Muscle of arm (tissue), 14 donors: ENCODE measurements around the gene RASGRF2. TPM values are rescaled to one million over a fixed set of nuclear protein-coding genes. Genes with fewer than 3 reads are reported as not detected.

Experiments used
- DNase-seq: peaks from one replicate; pipeline ENCODE4 v3.0.0-alpha.2; 2013
- long read RNA-seq, 11 donors: transcript quantifications; one replicate each; lab custom pipeline, GENCODE V29; 2026
- polyA plus RNA-seq, 12 donors: library from polyadenylated mRNA; unstranded; fragments of 120-200 nt; gene quantifications; one replicate each; pipeline ENCODE4 v1.2.1, GENCODE V29; 2013; ENCODE audit not compliant: insufficient read length in 12 of 12

Gene RASGRF2
- 1 to 10 TPM in 3 of 12 donors, under 1 TPM in 7, not detected in 2; 0.48 to 3.7 (median 0.84) TPM for polyA plus RNA-seq
- long read RNA-seq, donor 1 = 0 reads
- long read RNA-seq, donor 2 = 0 reads
- long read RNA-seq, donor 3 = 0 reads
- long read RNA-seq, donor 4 = 0 reads
- long read RNA-seq, donor 5 = 0 reads
- long read RNA-seq, donor 6 = 0 reads
- long read RNA-seq, donor 7 = 0 reads
- long read RNA-seq, donor 8 = 0 reads
- long read RNA-seq, donor 9 = 0 reads
- long read RNA-seq, donor 10 = 0 reads
- long read RNA-seq, donor 11 = 0 reads

DNA sequence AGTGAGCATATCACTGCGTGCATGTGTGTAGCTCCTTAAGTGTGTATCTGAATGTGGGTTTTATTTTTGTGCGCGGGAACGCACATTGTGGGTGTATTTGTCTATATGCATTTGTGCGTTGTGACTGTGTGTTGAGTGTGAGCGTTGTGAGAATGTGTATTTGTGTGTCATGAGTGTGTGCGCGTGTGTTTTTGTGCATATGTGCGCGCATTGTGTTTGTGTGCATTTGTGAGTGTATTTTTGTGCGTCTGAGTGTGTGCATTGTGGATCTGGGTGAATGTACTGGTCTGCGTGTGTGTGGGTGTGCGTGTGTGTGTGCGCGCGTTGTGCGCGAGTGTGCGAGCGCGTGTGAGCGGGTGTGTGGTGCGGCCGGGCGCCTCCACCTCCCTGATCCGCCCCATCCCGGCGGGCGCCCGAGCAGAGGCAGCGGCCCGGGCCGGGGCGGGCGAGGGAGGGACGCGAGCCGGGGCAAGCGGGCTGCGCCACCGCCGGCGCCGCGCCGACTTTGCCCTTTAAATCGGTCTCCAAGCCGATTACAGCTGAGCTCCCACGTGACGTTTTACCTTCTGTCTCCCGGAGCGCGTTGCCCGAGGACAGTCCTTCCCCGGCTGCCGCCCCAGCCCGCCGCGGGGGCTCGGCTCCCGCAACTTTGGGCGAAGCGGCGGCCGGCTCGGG, at the start of gene RASGRF2:
Gene RASGRF2, plus strand, starts transcription at position 596 of the 675 bp plus-strand sequence. CDS start 376 bp downstream, outside the sequence.
- no peak for DNase-seq

- no peak for DNase-seq
Measured at GRCh38 chr5:80912479-80912878, 47.7 kb upstream of the RASGRF2 start.

DNA sequence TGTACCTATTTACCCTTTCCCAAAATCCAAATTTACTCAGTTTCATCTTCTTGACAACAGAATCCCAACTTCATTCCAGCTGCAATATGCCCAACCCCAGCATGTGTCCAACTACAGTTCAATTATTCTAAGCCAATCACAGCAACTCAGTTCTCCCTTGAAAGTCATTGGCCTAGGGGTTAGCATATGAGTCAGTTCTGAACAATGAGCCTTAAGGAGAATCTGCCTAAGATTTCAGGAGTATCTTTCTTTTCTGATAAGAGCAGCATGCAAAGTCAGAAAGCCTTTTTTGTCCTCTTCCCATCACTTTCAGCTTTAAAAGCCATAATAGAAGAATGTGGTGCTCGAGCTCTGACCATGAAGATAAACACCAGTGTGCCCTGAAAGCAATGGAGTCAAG, 44.4 kb upstream of the RASGRF2 start:
- DNase-seq = no peak

DNA sequence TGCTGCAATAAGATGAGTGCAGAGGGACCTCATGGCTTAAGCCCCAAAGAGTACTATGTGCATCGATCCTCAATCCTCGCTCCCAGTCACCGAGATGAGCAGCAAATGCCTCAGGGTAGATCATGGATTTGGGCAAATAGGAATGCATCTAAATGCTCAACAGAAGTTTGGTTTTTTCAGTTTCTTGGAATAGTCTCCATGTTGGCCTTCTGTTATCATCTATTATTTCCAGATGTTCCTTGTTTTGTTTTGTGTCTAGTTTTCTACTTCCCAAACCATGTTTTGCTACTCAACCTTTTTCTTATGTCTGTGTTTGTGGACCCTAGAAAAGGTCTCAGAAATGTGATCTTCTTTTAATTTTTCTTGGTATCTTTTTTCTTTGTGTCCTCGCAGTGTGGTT, 43.5 kb upstream of the RASGRF2 start:
- DNase-seq = peak; percentile 14

- DNase-seq = no peak
Measured at GRCh38 chr5:80917631-80918030, 42.5 kb upstream of the RASGRF2 start.

DNA sequence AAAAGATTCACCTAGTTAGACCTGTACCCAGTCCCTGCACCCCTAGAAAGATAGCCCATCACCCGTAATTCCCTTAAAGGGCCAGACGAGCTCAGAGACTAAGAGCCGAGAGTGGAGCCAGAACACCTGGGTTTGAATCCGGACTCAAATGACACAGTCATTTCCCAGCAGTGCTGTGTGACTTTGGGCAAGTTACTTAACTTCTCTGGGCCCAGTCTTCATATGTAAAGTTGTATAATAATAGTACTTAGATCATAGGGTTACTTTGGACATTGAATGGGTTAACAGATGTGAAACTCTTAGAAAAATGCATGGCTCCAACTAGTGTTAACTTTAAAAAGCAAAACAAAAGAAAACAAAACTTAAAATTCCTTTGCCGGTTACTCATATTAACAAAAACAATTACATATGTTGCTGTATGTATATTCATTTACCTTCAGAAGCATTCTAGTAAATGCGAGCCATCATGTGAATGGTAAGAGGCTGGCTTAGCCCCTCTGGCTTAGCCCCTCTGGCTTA, 40.4 kb upstream of the RASGRF2 start:
- DNase-seq = no peak

- no peak for DNase-seq
Measured at GRCh38 chr5:80920333-80920732, 39.8 kb upstream of the RASGRF2 start.

GRCh38 chr5:80921026-80921425, 39.1 kb upstream of the RASGRF2 start:
- DNase-seq = no peak

GRCh38 chr5:80925931-80926330, 34.2 kb upstream of the RASGRF2 start:
- no peak for DNase-seq

DNA sequence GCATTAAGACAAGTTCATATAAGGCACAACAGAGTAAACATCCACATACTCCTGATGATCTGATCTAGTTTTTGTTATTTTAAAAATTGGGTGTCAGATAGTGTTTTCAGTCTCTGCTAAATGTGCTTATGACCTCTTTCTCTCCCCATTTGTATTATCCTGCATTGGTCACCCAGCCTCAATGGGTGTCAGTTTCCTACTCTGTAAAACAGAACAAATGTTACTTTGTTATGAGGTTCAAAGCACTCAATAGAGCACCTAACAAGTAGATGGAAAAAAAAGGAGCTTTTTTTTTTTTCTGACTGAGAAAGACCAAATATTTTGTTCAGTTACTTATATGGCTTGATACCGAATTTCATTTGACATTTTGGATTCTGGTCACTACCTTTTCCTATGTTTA, 33.6 kb upstream of the RASGRF2 start:
- no peak for DNase-seq

- no peak for DNase-seq
Measured at GRCh38 chr5:80926979-80927656, 33.0 kb upstream of the RASGRF2 start.

- DNase-seq = no peak
Measured at GRCh38 chr5:80928073-80928472, 32.1 kb upstream of the RASGRF2 start.

DNA sequence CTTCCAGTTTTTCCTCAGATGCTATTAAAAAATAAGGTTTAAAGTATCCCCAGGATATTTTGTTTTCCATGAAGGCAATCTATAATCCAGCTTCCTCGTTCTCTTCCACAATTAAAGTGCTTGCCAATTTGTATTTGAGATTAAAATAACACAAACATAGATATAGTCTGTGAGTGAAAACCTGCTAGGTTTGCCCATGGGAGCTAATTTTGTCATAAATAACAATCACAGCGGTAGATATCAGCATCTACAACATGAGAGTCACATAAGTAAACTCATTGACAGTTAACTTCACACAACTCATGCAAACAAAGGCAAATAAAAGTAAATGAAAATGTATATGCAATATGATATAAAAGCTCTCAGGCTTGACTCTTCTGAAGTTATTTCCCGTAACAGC, 29.2 kb upstream of the RASGRF2 start:
- DNase-seq = no peak

DNA sequence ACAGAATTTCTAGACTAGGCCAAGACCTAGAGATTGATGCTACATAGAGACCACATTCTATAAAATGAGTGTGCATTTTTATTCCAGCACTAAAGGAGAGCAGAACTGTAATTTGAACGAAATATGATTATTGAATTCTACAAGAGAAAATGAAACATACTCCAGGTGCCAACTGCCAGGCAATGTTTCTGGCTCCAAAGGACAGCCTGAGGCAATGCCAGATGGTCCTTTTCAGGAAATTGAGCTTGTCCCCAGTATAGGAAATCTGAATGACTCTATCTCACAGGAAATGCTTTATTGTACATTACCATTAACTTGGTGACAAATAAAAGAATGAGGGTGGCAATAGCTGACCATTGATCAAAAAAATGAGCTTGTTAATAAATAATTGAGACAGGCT, 28.8 kb upstream of the RASGRF2 start:
- no peak for DNase-seq

- no peak for DNase-seq
Measured at GRCh38 chr5:80933036-80933435, 27.1 kb upstream of the RASGRF2 start.

DNA sequence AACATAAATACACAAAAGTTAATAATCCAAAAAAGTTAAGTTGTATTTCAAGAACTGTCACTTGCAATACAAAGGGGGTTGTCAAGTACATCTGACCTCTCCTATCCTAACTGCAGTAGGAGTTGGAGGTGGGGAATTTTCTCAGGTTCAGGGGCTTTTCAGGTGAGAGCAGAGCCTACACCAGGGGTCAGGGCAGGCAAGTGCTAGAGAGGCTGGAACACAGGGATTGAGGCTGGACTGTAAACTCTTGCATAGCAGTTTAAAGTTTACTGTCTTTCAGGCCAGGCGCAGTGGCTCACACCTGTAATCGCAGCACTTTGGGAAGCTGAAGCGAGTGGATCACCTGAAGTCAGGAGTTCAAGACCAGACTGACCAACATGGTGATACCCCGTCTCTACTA, 25.4 kb upstream of the RASGRF2 start:
- DNase-seq = no peak

- no peak for DNase-seq
Measured at GRCh38 chr5:80935811-80936385, 24.3 kb upstream of the RASGRF2 start.

- no peak for DNase-seq
Measured at GRCh38 chr5:80936881-80937280, 23.3 kb upstream of the RASGRF2 start.

GRCh38 chr5:80937584-80938356, 22.4 kb upstream of the RASGRF2 start:
- no peak for DNase-seq

DNA sequence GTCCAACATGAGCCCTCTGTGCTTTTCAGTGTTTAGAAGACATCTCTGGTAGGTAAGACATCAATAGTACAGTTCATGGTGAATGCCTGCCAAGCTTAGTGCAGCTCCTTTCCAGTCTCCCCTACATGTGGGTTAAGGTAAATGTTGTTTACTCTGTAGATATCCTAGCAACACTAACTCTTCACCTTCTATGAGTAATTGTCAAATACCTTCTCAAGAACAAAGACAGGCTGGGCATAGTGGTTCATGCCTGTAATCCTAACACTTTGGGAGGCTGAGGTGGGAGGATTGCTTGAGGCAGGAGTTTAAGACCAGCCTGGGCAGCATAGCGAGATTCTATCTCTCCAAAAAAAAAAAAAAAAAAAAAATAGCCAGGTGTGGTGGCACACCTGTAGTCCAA, 18.7 kb upstream of the RASGRF2 start:
- DNase-seq = no peak

DNA sequence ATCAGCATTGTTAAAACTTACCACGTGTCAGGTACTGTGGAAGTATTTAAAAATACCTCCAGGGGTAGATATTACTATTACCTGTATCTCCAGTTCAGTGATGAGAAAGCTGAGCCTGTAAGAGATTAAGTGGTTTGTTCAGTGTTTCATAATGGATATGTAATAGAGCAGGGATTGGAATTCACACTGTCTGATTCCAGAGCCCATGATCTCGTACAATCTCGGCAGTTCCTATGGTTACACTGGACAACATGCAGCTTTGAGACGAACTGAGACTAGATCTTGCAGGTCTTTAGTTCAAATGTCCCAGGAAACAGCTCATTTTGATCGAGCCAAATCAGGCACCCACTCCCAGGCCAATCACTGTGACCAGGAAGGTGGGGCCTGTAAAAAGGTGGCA, 8.8 kb upstream of the RASGRF2 start:
- DNase-seq = no peak

- DNase-seq = no peak
Measured at GRCh38 chr5:80953587-80953986, 6.6 kb upstream of the RASGRF2 start.
